Neural cell (in vitro differentiated cells): ENCODE data around the gene MDN1. TPM values are rescaled to one million over a fixed set of nuclear protein-coding genes. Genes with fewer than 3 reads are reported as not detected.

Experiments
- H2AFZ ChIP-seq: fragments of 200-600, 300-800 bp; sonication (generic), shearing (Covaris generic); 2 replicates; pipeline ENCODE4 v1.6.0; 2014; ENCODE audit warnings: low read depth, mild to moderate bottlenecking, antibody characterized with exemption, low read length, moderate library complexity
- H3F3A ChIP-seq: fragments of 200-600 bp; shearing (Covaris generic); 2 replicates; pipeline ENCODE4 v1.6.1; 2016; ENCODE audit warnings: mild to moderate bottlenecking, moderate library complexity, mixed read lengths, antibody characterized with exemption, low read length; ENCODE audit not compliant: insufficient read depth, poor library complexity, severe bottlenecking
- H3K27ac ChIP-seq: fragments of 200-600, 300-800 bp; sonication (generic), shearing (Covaris generic); 2 replicates; pipeline ENCODE4 v1.5.1; 2014; ENCODE audit warnings: mild to moderate bottlenecking, low read length, moderate library complexity
- H3K27me3 ChIP-seq: fragments of 300-800, 200-600 bp; sonication (generic), shearing (Covaris generic); 2 replicates; pipeline ENCODE4 v1.6.0; 2014; ENCODE audit warnings: mild to moderate bottlenecking, low read depth, low read length, moderate library complexity; ENCODE audit not compliant: insufficient read depth
- H3K36me3 ChIP-seq: fragments of 300-800, 200-600 bp; sonication (generic), shearing (Covaris generic); 2 replicates; pipeline ENCODE4 v1.5.1; 2014; ENCODE audit warnings: mild to moderate bottlenecking, antibody characterized with exemption, low read length, moderate library complexity; ENCODE audit not compliant: insufficient read depth
- H3K4me2 ChIP-seq: fragments of 300-800, 200-600 bp; sonication (generic), shearing (Covaris generic); 2 replicates; pipeline ENCODE4 v1.6.0; 2014; ENCODE audit warnings: mild to moderate bottlenecking, low read length
- H3K4me3 ChIP-seq: fragments of 300-800, 200-600 bp; sonication (generic), shearing (Covaris generic); 2 replicates; pipeline ENCODE4 v1.5.1; 2014; ENCODE audit warnings: mild to moderate bottlenecking, low read length, moderate library complexity
- H3K79me2 ChIP-seq: fragments of 200-600 bp; shearing (Covaris generic); replicated peaks from 2 replicates; pipeline ENCODE4 v1.6.0; 2014; ENCODE audit warnings: mild to moderate bottlenecking, low read length, moderate library complexity; ENCODE audit not compliant: insufficient read depth
- H3K9ac ChIP-seq: fragments of 300-800, 200-600 bp; sonication (generic), shearing (Covaris generic); 2 replicates; pipeline ENCODE4 v1.6.1; 2016; ENCODE audit warnings: mild to moderate bottlenecking, low read length, mixed read lengths
- H3K9me2 ChIP-seq: fragments of 200-600 bp; shearing (Covaris generic); 2 replicates; pipeline ENCODE4 v1.6.1; 2016; ENCODE audit warnings: mild to moderate bottlenecking, low read length, mixed read lengths; ENCODE audit not compliant: insufficient read depth
- H3K9me3 ChIP-seq: fragments of 200-600, 300-800 bp; sonication (generic), shearing (Covaris generic); 2 replicates; pipeline ENCODE4 v1.6.1; 2016; ENCODE audit warnings: mild to moderate bottlenecking, mixed run types, low read length, moderate library complexity, mixed read lengths
- H4K20me1 ChIP-seq: fragments of 200-600 bp; shearing (Covaris generic); 2 replicates; pipeline ENCODE4 v1.6.1; 2016; ENCODE audit warnings: mild to moderate bottlenecking, mixed run types; ENCODE audit not compliant: insufficient read depth
- CTCF ChIP-seq: fragments of 450-650 bp; IDR thresholded peaks from 2 replicates; pipeline ENCODE4 v1.5.1; 2014; ENCODE audit warnings: antibody characterized with exemption, mild to moderate bottlenecking, moderate library complexity; ENCODE audit not compliant: poor library complexity, severe bottlenecking
- EP300 ChIP-seq: fragments of 450-650 bp; conservative IDR thresholded peaks from 2 replicates; pipeline ENCODE4 v1.6.1; 2014; ENCODE audit warnings: antibody characterized with exemption, mild to moderate bottlenecking, moderate library complexity; ENCODE audit not compliant: poor library complexity, severe bottlenecking
- EZH2 ChIP-seq: fragments of 200-600, 300-800 bp; shearing (Covaris generic), sonication (generic); IDR thresholded peaks from 2 replicates; pipeline ENCODE4 v1.6.1; 2014; ENCODE audit warnings: antibody characterized with exemption, low read length, borderline replicate concordance, mild to moderate bottlenecking; ENCODE audit not compliant: insufficient read depth, poor library complexity, severe bottlenecking
- MXI1 ChIP-seq: fragments of 450-650 bp; conservative IDR thresholded peaks from 2 replicates; pipeline ENCODE4 v1.6.1; 2014; ENCODE audit warnings: antibody characterized with exemption, mild to moderate bottlenecking; ENCODE audit not compliant: poor library complexity, severe bottlenecking
- POLR2AphosphoS5 ChIP-seq: IDR thresholded peaks from 2 replicates; pipeline ENCODE4 v1.6.1; 2012
- RAD21 ChIP-seq: fragments of 450-650 bp; conservative IDR thresholded peaks from 2 replicates; pipeline ENCODE4 v1.6.1; 2014; ENCODE audit warnings: antibody characterized with exemption, mild to moderate bottlenecking, moderate library complexity
- REST ChIP-seq: IDR thresholded peaks from 2 replicates; pipeline ENCODE4 v1.6.1; 2012; ENCODE audit warnings: borderline replicate concordance
- SMC3 ChIP-seq: fragments of 450-650 bp; conservative IDR thresholded peaks from 2 replicates; pipeline ENCODE4 v1.6.1; 2014; ENCODE audit warnings: antibody characterized with exemption, mild to moderate bottlenecking, moderate library complexity; ENCODE audit not compliant: poor library complexity
- TAF1 ChIP-seq: IDR thresholded peaks from 2 replicates; pipeline ENCODE4 v1.6.1; 2012; ENCODE audit warnings: low read depth
- polyA plus RNA-seq: library from polyadenylated mRNA; depleted of rRNA; stranded (reverse); fragments of >200 nt; gene quantifications from 2 replicates; pipeline ENCODE4 v1.2.3, GENCODE V29; 2014

MDN1 gene
- polyA plus RNA-seq, 1 donor from 2014 or later, result 17.8 TPM

GRCh38 chr6:89694428-89694827 is 125.2 kb downstream of the MDN1 start:
- H4K20me1 ChIP-seq, result no peaks in the 10 kb centered on the region
- H3K9ac ChIP-seq, result no peak overlapping the region
- H3K4me3 ChIP-seq, result no peak overlapping the region
- H3K4me2 ChIP-seq, result no peak overlapping the region
- H2AFZ ChIP-seq, result no peak overlapping the region
- no peaks in the 10 kb centered on the region for H3F3A ChIP-seq
- no peaks in the 10 kb centered on the region for H3K9me2 ChIP-seq
- no peaks in the 10 kb centered on the region for H3K9me3 ChIP-seq
- H3K27ac ChIP-seq, result no peak overlapping the region
- no peaks in the 10 kb centered on the region for H3K27me3 ChIP-seq
- no peaks in the 10 kb centered on the region for H3K79me2 ChIP-seq
- no peak for TF ChIP-seq EZH2
- TF ChIP-seq REST, result no peak
- TF ChIP-seq POLR2AphosphoS5, result no peak
- TF ChIP-seq RAD21, result no peak
- no peak for TF ChIP-seq CTCF
- no peak for TF ChIP-seq SMC3
- H3K36me3 ChIP-seq, result peaks cover 7% of the 10 kb centered on the region

- Histone ChIP-seq H3K79me2 (no peaks in the 10 kb centered on the region), H4K20me1 (no peaks in the 10 kb centered on the region), H3K9ac (no peak overlapping the region), H3K9me3 (no peaks in the 10 kb centered on the region), H3K27ac (no peak overlapping the region), H2AFZ (no peak overlapping the region), H3F3A (no peaks in the 10 kb centered on the region), H3K4me2 (no peak overlapping the region), H3K9me2 (no peaks in the 10 kb centered on the region), H3K4me3 (no peak overlapping the region), H3K36me3 (peaks cover 7% of the 10 kb centered on the region), H3K27me3 (no peaks in the 10 kb centered on the region)
- TF ChIP-seq MXI1, result no peak
Observed at GRCh38 chr6:89693207-89693606, 126.4 kb downstream of the MDN1 start.

- H3K4me3 ChIP-seq, result no peak overlapping the region
- H3K27ac ChIP-seq, result no peak overlapping the region
- H2AFZ ChIP-seq, result no peak overlapping the region
- no peaks in the 10 kb centered on the region for H3F3A ChIP-seq
- no peaks in the 10 kb centered on the region for H4K20me1 ChIP-seq
- TF ChIP-seq CTCF (no peak), SMC3 (no peak), EZH2 (no peak), RAD21 (no peak), POLR2AphosphoS5 (no peak), MXI1 (no peak), TAF1 (no peak), REST (no peak), EP300 (no peak)
- H3K9me2 ChIP-seq, result no peaks in the 10 kb centered on the region
- no peaks in the 10 kb centered on the region for H3K79me2 ChIP-seq
- no peak overlapping the region for H3K9ac ChIP-seq
- H3K4me2 ChIP-seq, result no peak overlapping the region
- no peaks in the 10 kb centered on the region for H3K27me3 ChIP-seq
- H3K9me3 ChIP-seq, result no peaks in the 10 kb centered on the region
- peaks cover 7% of the 10 kb centered on the region for H3K36me3 ChIP-seq
Observed at GRCh38 chr6:89692256-89692655, 127.3 kb downstream of the MDN1 start.
